PC-9 (cell line): ENCODE data around the gene MAST4.

Source experiments
- CTCF ChIP-seq: fragments of 200-600 bp; sonication (generic); conservative IDR thresholded peaks from 2 replicates; pipeline ENCODE4 v1.6.1; 2017; ENCODE audit warnings: mixed run types, antibody characterized with exemption, mild to moderate bottlenecking, moderate library complexity
- EZH2 ChIP-seq: fragments of 200-600 bp; sonication (generic); IDR thresholded peaks from 2 replicates; pipeline ENCODE4 v1.8.0; 2017; ENCODE audit warnings: antibody characterized with exemption, low read depth

GRCh38 chr5:66931651-66932050 is 335.5 kb downstream of the MAST4 start:
- no peak for TF ChIP-seq EZH2
- TF ChIP-seq CTCF, result no peak
